ENCODE data around the gene NPAS2.

DNA sequence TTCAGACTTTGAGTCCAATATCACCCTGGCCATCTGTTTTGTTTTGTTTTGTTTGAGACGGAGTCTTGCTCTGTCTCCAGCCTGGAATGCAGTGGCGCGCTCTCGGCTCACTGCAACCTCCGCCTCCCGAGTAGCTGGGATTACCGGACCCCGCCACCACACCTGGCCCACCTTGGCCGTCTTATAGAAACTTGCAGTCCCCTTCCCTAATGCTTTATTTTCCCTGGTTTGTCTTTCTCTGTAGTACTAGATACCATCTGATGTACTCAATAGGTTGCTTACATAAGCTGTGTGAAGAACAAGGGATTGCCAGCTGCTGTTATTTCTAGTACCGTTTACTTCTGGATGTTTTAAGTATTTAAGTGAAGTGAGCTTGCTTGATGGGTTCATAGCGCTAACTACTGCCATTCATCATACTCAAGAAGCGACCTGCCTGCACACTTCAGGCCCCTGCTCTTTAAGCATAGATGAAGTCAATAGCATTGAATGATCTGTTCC, 183.4 kb downstream of the NPAS2 start:
- TF ChIP-seq CTCF (IDR thresholded peaks at IDR 0.05) (no peak), YY1 (IDR thresholded peaks at IDR 0.05; ENCODE audit: low read depth) (no peak), POLR2AphosphoS5 (IDR thresholded peaks at IDR 0.05; ENCODE audit: low read depth, low read length) (no peak), EZH2phosphoT487 (IDR thresholded peaks at IDR 0.05; ENCODE audit: borderline replicate concordance, low read depth) (no peak), SIN3A (IDR thresholded peaks at IDR 0.05; ENCODE audit: borderline replicate concordance, low read depth, low read length) (no peak), USF1 (IDR thresholded peaks at IDR 0.05; ENCODE audit: borderline replicate concordance, low read depth) (no peak), GABPA (IDR thresholded peaks at IDR 0.05; ENCODE audit: low read depth) (no peak), RXRA (IDR thresholded peaks at IDR 0.05; ENCODE audit: borderline replicate concordance, low read depth) (no peak), ZBTB33 (IDR thresholded peaks at IDR 0.05; ENCODE audit: borderline replicate concordance, low read depth) (no peak), MXI1 (IDR thresholded peaks at IDR 0.05; ENCODE audit: low read depth, low read length) (no peak), FOXM1 (IDR thresholded peaks at IDR 0.05; ENCODE audit: low read depth) (no peak), JUND (IDR thresholded peaks at IDR 0.05) (no peak)

All from SK-N-SH (cell line).